SK-N-SH treated with all-trans-retinoic acid at 6 μM for 48 hours (cell line): ENCODE data around the gene ZSCAN12.
"Not testable (repeated sequence)": the region's sequence is repeated elsewhere in the genome, so short reads cannot be mapped to it uniquely, and the experiment has no call there.

Experiments
- ATAC-seq: fragments of 200-7000 bp; cut with Tn5 transposase; 3 replicates; pipeline ENCODE4 v1.9.1; 2020; ENCODE audit warnings: mild to moderate bottlenecking, moderate library complexity
- ARNTL ChIP-seq: fragments of 450-650 bp; formaldehyde crosslinking; IDR thresholded peaks from 2 replicates; pipeline ENCODE4 v1.5.0; 2020; ENCODE audit warnings: low read depth, mild to moderate bottlenecking, moderate library complexity, borderline replicate concordance
- BACH2 ChIP-seq: fragments of 250-450 bp; sonication (Bioruptor Pico); IDR thresholded peaks from 2 replicates; pipeline ENCODE4 v1.9.0; 2021; ENCODE audit warnings: mild to moderate bottlenecking, borderline replicate concordance
- CREB5 ChIP-seq: fragments of 250-450 bp; sonication (Bioruptor Pico); IDR thresholded peaks from 2 replicates; pipeline ENCODE4 v1.5.1; 2020; ENCODE audit warnings: low read depth, mild to moderate bottlenecking, moderate library complexity
- CSDC2 ChIP-seq: fragments of 250-450 bp; sonication (Bioruptor Pico); IDR thresholded peaks from 2 replicates; pipeline ENCODE4 v1.5.0; 2020; ENCODE audit warnings: mild to moderate bottlenecking, moderate library complexity
- ISL1 ChIP-seq: fragments of 250-450 bp; sonication (Bioruptor Pico); IDR thresholded peaks from 2 replicates; pipeline ENCODE4 v2.1.2; 2022; ENCODE audit warnings: mild to moderate bottlenecking, moderate library complexity
- OSR1 ChIP-seq: fragments of 250-450 bp; sonication (Bioruptor Pico); IDR thresholded peaks from 2 replicates; pipeline ENCODE4 v1.8.0; 2022; ENCODE audit warnings: moderate library complexity, mild to moderate bottlenecking, inconsistent platforms
- POU6F1 ChIP-seq: fragments of 250-450 bp; sonication (Bioruptor Pico); IDR thresholded peaks from 2 replicates; pipeline ENCODE4 v1.8.0; 2021; ENCODE audit warnings: low read depth, mild to moderate bottlenecking, moderate library complexity, borderline replicate concordance
- PPARA ChIP-seq: fragments of 250-450 bp; sonication (Bioruptor Pico); IDR thresholded peaks from 2 replicates; pipeline ENCODE4 v1.5.0; 2020; ENCODE audit warnings: mild to moderate bottlenecking, borderline replicate concordance
- RARB ChIP-seq: fragments of 250-450 bp; sonication (Bioruptor Pico); IDR thresholded peaks from 2 replicates; pipeline ENCODE4 v1.8.0; 2021; ENCODE audit warnings: mild to moderate bottlenecking, moderate library complexity
- SNAI2 ChIP-seq: fragments of 250-450 bp; sonication (Bioruptor Pico); IDR thresholded peaks from 2 replicates; pipeline ENCODE4 v1.5.0; 2020; ENCODE audit warnings: mild to moderate bottlenecking, moderate library complexity
- TCF4 ChIP-seq: fragments of 250-450 bp; sonication (Bioruptor Pico); IDR thresholded peaks from 2 replicates; pipeline ENCODE4 v1.8.0; 2021; ENCODE audit warnings: mild to moderate bottlenecking, moderate library complexity, borderline replicate concordance
- TSHZ2 ChIP-seq: fragments of 250-450 bp; sonication (Bioruptor Pico); IDR thresholded peaks from 2 replicates; pipeline ENCODE4 v1.5.0; 2020; ENCODE audit warnings: mild to moderate bottlenecking, moderate library complexity
- ZFP3 ChIP-seq: fragments of 250-450 bp; sonication (Bioruptor Pico); IDR thresholded peaks from 2 replicates; pipeline ENCODE4 v1.5.0; 2020; ENCODE audit warnings: mild to moderate bottlenecking, moderate library complexity
- ZFP30 ChIP-seq: fragments of 450-650 bp; formaldehyde crosslinking; IDR thresholded peaks from 2 replicates; pipeline ENCODE4 v1.5.0; 2022; ENCODE audit warnings: mild to moderate bottlenecking, moderate library complexity
- ZNF565 ChIP-seq: fragments of 450-650 bp; formaldehyde crosslinking; conservative IDR thresholded peaks from 2 replicates; pipeline ENCODE4 v1.5.0; 2020; ENCODE audit warnings: low read depth, mild to moderate bottlenecking, moderate library complexity

ZSCAN12 gene

GRCh38 chr6:28413681-28414080 is 14.1 kb upstream of the ZSCAN12 start (continued):
- TF ChIP-seq RARB, result no peak
- TF ChIP-seq ZFP30, result no peak
- TF ChIP-seq POU6F1 (CRISPR knock-in tag), result no peak
- no peak for TF ChIP-seq ISL1 (CRISPR knock-in tag)
- TF ChIP-seq CREB5 (CRISPR knock-in tag), result no peak
- no peak for TF ChIP-seq ARNTL (CRISPR knock-in tag)
- no peak for TF ChIP-seq OSR1 (CRISPR knock-in tag)
- TF ChIP-seq TCF4 (CRISPR knock-in tag), result no peak
- TF ChIP-seq CSDC2, result no peak

- TF ChIP-seq PPARA (CRISPR knock-in tag), result no peak
- no peak for TF ChIP-seq ZFP30
- no peak for TF ChIP-seq CSDC2
- TF ChIP-seq RARB, result no peak
- no peak for TF ChIP-seq POU6F1 (CRISPR knock-in tag)
- ATAC-seq, result no peak
Observed at GRCh38 chr6:28410767-28411166, 11.2 kb upstream of the ZSCAN12 start.

GRCh38 chr6:28408076-28408802 is 8.7 kb upstream of the ZSCAN12 start:
- TF ChIP-seq TSHZ2 (no peak), ZFP3 (CRISPR knock-in tag) (no peak), ZNF565 (CRISPR knock-in tag) (no peak), BACH2 (CRISPR knock-in tag) (no peak), RARB (no peak)
- ATAC-seq, result no peak

GRCh38 chr6:28407401-28407800 is 7.9 kb upstream of the ZSCAN12 start:
- ATAC-seq, result no peak
- no peak for TF ChIP-seq ZFP3 (CRISPR knock-in tag)
- no peak for TF ChIP-seq SNAI2 (CRISPR knock-in tag)
- no peak for TF ChIP-seq ZFP30
- no peak for TF ChIP-seq TSHZ2
- TF ChIP-seq CSDC2, result no peak
- no peak for TF ChIP-seq PPARA (CRISPR knock-in tag)
- no peak for TF ChIP-seq POU6F1 (CRISPR knock-in tag)

- ATAC-seq, result not testable (repeated sequence)
Observed at GRCh38 chr6:28403923-28404322, 4.4 kb upstream of the ZSCAN12 start.
